ENCODE results near the gene OPCML. TPM values are rescaled to one million over a fixed set of nuclear protein-coding genes. Genes with fewer than 3 reads are reported as not detected.

The OPCML gene
- total and polyA plus RNA-seq, 2 of the 13 experiments (the other 11 are each of a cell fraction or from before 2014, with no cell fraction given): not detected

GRCh38 chr11:132365650-132366049 is 1166.7 kb downstream of the OPCML start (continued):
- TF ChIP-seq JDP2 (CRISPR knock-in tag; IDR thresholded peaks at IDR 0.05; ENCODE audit: borderline replicate concordance): no peak

Small RNAs within 50 kb of the gene (small RNA-seq; reads per million reads assigned to genes)
- 0 reads per million in 3 experiments for gene RF00026 (ENCODE audit: insufficient read depth in 2 of 3, insufficient read length in 3 of 3, low read depth in 2 of 3, low replicate concordance in 1 of 3)

All from HepG2 (cell line).